Neural progenitor cell (in vitro differentiated cells): ENCODE data around the gene IRF9. TPM values are rescaled to one million over a fixed set of nuclear protein-coding genes. Genes with fewer than 3 reads are reported as not detected.

Source experiments
- DNase-seq: peaks from one replicate; pipeline ENCODE4 v3.0.0-alpha.2; 2016; ENCODE audit warnings: low spot score
- H2AFZ ChIP-seq: fragments of 200-600 bp; sonication (generic); replicated peaks from 2 replicates; pipeline ENCODE4 v1.6.1; 2016; ENCODE audit warnings: antibody characterized with exemption
- H3F3A ChIP-seq: fragments of 200-600 bp; sonication (generic); 2 replicates; pipeline ENCODE4 v1.6.1; 2016; ENCODE audit warnings: antibody characterized with exemption, low read depth
- H3K27ac ChIP-seq: fragments of 200-600 bp; sonication (generic); 2 replicates; pipeline ENCODE4 v1.5.1; 2016; ENCODE audit warnings: mild to moderate bottlenecking
- H3K27me3 ChIP-seq: fragments of 200-600 bp; sonication (generic); 2 replicates; pipeline ENCODE4 v1.6.1; 2016; ENCODE audit warnings: mild to moderate bottlenecking, moderate library complexity
- H3K36me3 ChIP-seq: fragments of 200-600 bp; sonication (generic); 2 replicates; pipeline ENCODE4 v1.5.1; 2016
- H3K4me1 ChIP-seq: fragments of 200-600 bp; sonication (generic); 2 replicates; pipeline ENCODE4 v1.6.1; 2016; ENCODE audit warnings: mixed run types
- H3K4me2 ChIP-seq: fragments of 200-600 bp; sonication (generic); 2 replicates; pipeline ENCODE4 v1.6.1; 2016
- H3K4me3 ChIP-seq: fragments of 200-600 bp; sonication (generic); 2 replicates; pipeline ENCODE4 v1.5.1; 2016
- H3K79me2 ChIP-seq: fragments of 200-600 bp; sonication (generic); 2 replicates; pipeline ENCODE4 v1.6.1; 2016; ENCODE audit warnings: low read depth
- H3K9ac ChIP-seq: fragments of 200-600 bp; sonication (generic); 2 replicates; pipeline ENCODE4 v1.6.1; 2016
- H3K9me3 ChIP-seq: fragments of 200-600 bp; sonication (generic); 2 replicates; pipeline ENCODE4 v1.5.1; 2016; ENCODE audit warnings: low read depth
- H4K20me1 ChIP-seq: fragments of 200-600 bp; sonication (generic); 2 replicates; pipeline ENCODE4 v1.6.1; 2016; ENCODE audit warnings: low read depth
- H3K27ac Mint-ChIP-seq: 3 replicates; pipeline ENCODE4 v1.8.0; 2021; ENCODE audit warnings: mixed read lengths
- H3K27me3 Mint-ChIP-seq: 2 replicates; pipeline ENCODE4 v1.8.0; 2022; ENCODE audit warnings: low read depth, mild to moderate bottlenecking, inconsistent platforms, moderate library complexity, mixed read lengths; ENCODE audit not compliant: insufficient read depth
- H3K36me3 Mint-ChIP-seq: 3 replicates; pipeline ENCODE4 v1.8.0; 2021; ENCODE audit warnings: mixed read lengths
- H3K4me1 Mint-ChIP-seq: 3 replicates; pipeline ENCODE4 v1.8.0; 2021; ENCODE audit warnings: mixed read lengths
- H3K4me3 Mint-ChIP-seq: 3 replicates; pipeline ENCODE4 v1.8.0; 2021; ENCODE audit warnings: mild to moderate bottlenecking, moderate library complexity, mixed read lengths
- H3K9me3 Mint-ChIP-seq: 3 replicates; pipeline ENCODE4 v1.8.0; 2020; ENCODE audit warnings: mixed read lengths
- CTCF ChIP-seq: fragments of 200-600 bp; sonication (generic); IDR thresholded peaks from 2 replicates; pipeline ENCODE4 v1.5.1; 2017; ENCODE audit warnings: antibody characterized with exemption, mild to moderate bottlenecking
- EZH2 ChIP-seq: fragments of 200-600 bp; sonication (generic); IDR thresholded peaks from 2 replicates; pipeline ENCODE4 v1.6.1; 2017; ENCODE audit warnings: antibody characterized with exemption, mild to moderate bottlenecking, moderate library complexity
- EZH2phosphoT487 ChIP-seq: fragments of 200-600 bp; sonication (generic); IDR thresholded peaks from 2 replicates; pipeline ENCODE4 v1.6.1; 2017; ENCODE audit warnings: antibody characterized with exemption
- microRNA-seq: library from miRNA; unstranded; fragments of <30 nt; microRNA quantifications from one replicate; pipeline ENCODE4, GENCODE V29; 2016
- small RNA-seq: library from RNA; depleted of rRNA; stranded (forward); fragments of <200 nt; gene quantifications from one replicate; pipeline ENCODE3, GENCODE V24; 2015
- total RNA-seq: library from RNA; depleted of rRNA; stranded (reverse); fragments of >200 nt; gene quantifications from 2 replicates; pipeline ENCODE4 v1.2.3, GENCODE V29; 2015; ENCODE audit warnings: low replicate concordance

IRF9 gene
- total RNA-seq, 1 donor from 2014 or later: 9.7 TPM

GRCh38 chr14:24215495-24216344 is 54.7 kb downstream of the IRF9 start, which contains the start of gene MDP1:
MDP1 (minus strand) TSS chr14:24216066; CDS start chr14:24215955, 111 bp downstream.
- Mint-ChIP-seq H3K27me3 (peaks cover 2% of the 10 kb centered on the region), H3K4me3 (peak within 1 kb of the TSS; percentile 96), H3K9me3 (no peaks in the 10 kb centered on the region), H3K36me3 (peaks cover 6% of the 10 kb centered on the region), H3K4me1 (peaks cover 24% of the 10 kb centered on the region), H3K27ac (peak within 1 kb of the TSS; percentile 8)
- Histone ChIP-seq H3K4me1 (peaks cover 3% of the 10 kb centered on the region), H3K9ac (peak within 1 kb of the TSS; percentile 72), H3K27me3 (no peaks in the 10 kb centered on the region), H3K4me3 (peak within 1 kb of the TSS; percentile 78), H3F3A (peaks cover 36% of the 10 kb centered on the region), H4K20me1 (peaks cover 20% of the 10 kb centered on the region), H3K27ac (no peak within 1 kb of the TSS), H3K4me2 (peak within 1 kb of the TSS; percentile 86), H2AFZ (peak within 1 kb of the TSS; percentile 78), H3K9me3 (no peaks in the 10 kb centered on the region), H3K36me3 (no peaks in the 10 kb centered on the region), H3K79me2 (peaks cover 51% of the 10 kb centered on the region)
- TF ChIP-seq EZH2phosphoT487 (no peak), CTCF (peak; percentile 73), EZH2 (no peak)
- DNase-seq: peak; percentile 94

Small RNAs within 50 kb of the gene (microRNA-seq; reads per million reads assigned to microRNA genes)
- not detected for gene MIR7703

Small RNAs within 50 kb of the gene (small RNA-seq; reads per million reads assigned to genes)
- not detected for gene AL136295.4
- not detected for gene CHMP4A
- not detected for gene IPO4
- not detected for gene IRF9
- not detected for gene MDP1
- not detected for gene RNA5SP383

Other genes starting within 250 kb of the IRF9 start
- gene DHRS4, start 207.5 kb upstream of the IRF9 start, total RNA-seq: 18.6 and 20.4 TPM in 2 replicates
- 3.6 and 7.4 TPM in 2 replicates for gene DHRS4L2, start 172.3 kb upstream of the IRF9 start, total RNA-seq
- 0.77 and 1.4 TPM in 2 replicates for gene CARMIL3, start 109.3 kb upstream of the IRF9 start, total RNA-seq
- gene CPNE6, start 89.7 kb upstream of the IRF9 start, total RNA-seq: not detected in 2 replicates
- gene PCK2, start 67.0 kb upstream of the IRF9 start, total RNA-seq: 11.1 and 26.6 TPM in 2 replicates
- gene DCAF11, start 46.5 kb upstream of the IRF9 start, total RNA-seq: 66.5 and 83.8 TPM in 2 replicates
- gene NRL, start 46.3 kb upstream of the IRF9 start, total RNA-seq: 0.54 and 1.9 TPM in 2 replicates
- 0.77 and 1.2 TPM in 2 replicates for gene FITM1, start 30.6 kb upstream of the IRF9 start, total RNA-seq
- gene PSME1, start 25.1 kb upstream of the IRF9 start, total RNA-seq: 32.7 and 37.5 TPM in 2 replicates
- gene EMC9, start 19.7 kb upstream of the IRF9 start, total RNA-seq: 14.0 and 23.8 TPM in 2 replicates
- 43.5 and 53.5 TPM in 2 replicates for gene PSME2, start 14.7 kb upstream of the IRF9 start, total RNA-seq
- gene RNF31, start 13.8 kb upstream of the IRF9 start, total RNA-seq: 28.8 and 38.3 TPM in 2 replicates
- gene REC8, start 10.8 kb downstream of the IRF9 start, total RNA-seq: 34.6 and 59.8 TPM in 2 replicates
- 15.9 and 35.5 TPM in 2 replicates for gene IPO4, start 27.6 kb downstream of the IRF9 start, total RNA-seq
- gene TM9SF1, start 34.2 kb downstream of the IRF9 start, total RNA-seq: 30.5 and 37.6 TPM in 2 replicates
- gene TSSK4, start 44.4 kb downstream of the IRF9 start, total RNA-seq: not detected in 2 replicates
- gene CHMP4A, start 52.2 kb downstream of the IRF9 start, total RNA-seq: 35.3 and 37.1 TPM in 2 replicates
- 18.3 and 20.1 TPM in 2 replicates for gene MDP1, start 54.8 kb downstream of the IRF9 start, total RNA-seq
- 170 and 220 TPM in 2 replicates for gene NEDD8, start 71.1 kb downstream of the IRF9 start, total RNA-seq
- gene GMPR2, start 71.7 kb downstream of the IRF9 start, total RNA-seq: 98.4 and 101 TPM in 2 replicates
- gene TINF2, start 81.4 kb downstream of the IRF9 start, total RNA-seq: 32.6 and 42.5 TPM in 2 replicates
- 2.6 and 4.9 TPM in 2 replicates for gene TGM1, start 101.9 kb downstream of the IRF9 start, total RNA-seq
- 7.1 and 22.9 TPM in 2 replicates for gene RABGGTA, start 110.3 kb downstream of the IRF9 start, total RNA-seq
- 19.7 and 27.4 TPM in 2 replicates for gene DHRS1, start 138.5 kb downstream of the IRF9 start, total RNA-seq
- gene NOP9, start 138.6 kb downstream of the IRF9 start, total RNA-seq: 14.8 and 24.7 TPM in 2 replicates
- 0.12 TPM in 1 of 2 replicates, not detected in the other for gene CIDEB, start 146.7 kb downstream of the IRF9 start, total RNA-seq
- 1.8 and 9.0 TPM in 2 replicates for gene LTB4R2, start 148.9 kb downstream of the IRF9 start, total RNA-seq
- gene LTB4R, start 150.2 kb downstream of the IRF9 start, total RNA-seq: 1.9 and 4.6 TPM in 2 replicates
- not detected in 2 replicates for gene ADCY4, start 173.8 kb downstream of the IRF9 start, total RNA-seq
- gene RIPK3, start 178.7 kb downstream of the IRF9 start, total RNA-seq: not detected in 2 replicates
- gene NFATC4, start 206.9 kb downstream of the IRF9 start, total RNA-seq: 38.2 and 95.3 TPM in 2 replicates
- 15.5 and 34.3 TPM in 2 replicates for gene NYNRIN, start 237.7 kb downstream of the IRF9 start, total RNA-seq